ENCODE data around the gene TK1.

GRCh38 chr17:78228176-78228575 lies 41.3 kb upstream of the TK1 start:
- TF ChIP-seq CTCF (IDR thresholded peaks at IDR 0.05) (no peak), POLR2AphosphoS5 (IDR thresholded peaks at IDR 0.05) (no peak), POLR2A (IDR thresholded peaks at IDR 0.05) (no peak)
